HepG2 (cell line): ENCODE measurements around the gene DTYMK. TPM values are rescaled to one million over a fixed set of nuclear protein-coding genes. Genes with fewer than 3 reads are reported as not detected.

ENCODE experiments used
- ASH2L ChIP-seq: fragments of 300-600, 200-600 bp; sonication (generic); IDR thresholded peaks from 2 replicates; pipeline ENCODE4 v1.7.0; 2017; ENCODE audit warnings: low read depth, mild to moderate bottlenecking, moderate library complexity, mixed read lengths, low read length; ENCODE audit not compliant: insufficient read length
- REPIN1 ChIP-seq: sonication (generic); formaldehyde crosslinking; IDR thresholded peaks from 2 replicates; pipeline ENCODE4 v1.8.0; 2022; ENCODE audit warnings: missing genetic modification reagents, low read depth, mild to moderate bottlenecking, borderline replicate concordance
- RFX3 ChIP-seq: IDR thresholded peaks from 2 replicates; pipeline ENCODE4 v1.6.1; 2016; ENCODE audit warnings: missing biosample characterization, missing genetic modification reagents
- ZFX ChIP-seq: sonication (generic); formaldehyde crosslinking; IDR thresholded peaks from 2 replicates; pipeline ENCODE4 v1.4.0; 2020; ENCODE audit warnings: mild to moderate bottlenecking, low read depth, missing genetic modification reagents, moderate library complexity
- ZMYM4 ChIP-seq: sonication (generic); formaldehyde crosslinking; IDR thresholded peaks from 2 replicates; pipeline ENCODE4 v1.8.1; 2023; ENCODE audit warnings: mild to moderate bottlenecking, missing genetic modification reagents
- ZNF780A ChIP-seq: sonication (generic); formaldehyde crosslinking; IDR thresholded peaks from 2 replicates; pipeline ENCODE4 v1.8.0; 2022; ENCODE audit warnings: mild to moderate bottlenecking, missing genetic modification reagents, moderate library complexity
- ZNF792 ChIP-seq: IDR thresholded peaks from 2 replicates; pipeline ENCODE4 v1.6.1; 2016
- ZNF883 ChIP-seq: sonication (generic); formaldehyde crosslinking; IDR thresholded peaks from 2 replicates; pipeline ENCODE4 v1.5.1; 2020; ENCODE audit warnings: mild to moderate bottlenecking, missing genetic modification reagents; ENCODE audit errors: not compliant biosample characterization
- polyA plus RNA-seq, 8 experiments: library from polyadenylated mRNA; depleted of rRNA in 3 of 8; stranded (reverse) in 7 of 8; unstranded in 1 of 8; fragments of >200 nt; fragmentation: Illumina TruSeq in 4 of 8; extraction: Trizol in 4 of 8; gene quantifications; 2 replicates each; pipeline versions ENCODE4 v1.2.1 to v1.2.3, GENCODE V29; 2011 to 2016; ENCODE audit warnings: low read depth in 4 of 8, missing spikeins in 1 of 8, mixed read lengths in 1 of 8; ENCODE audit not compliant: insufficient read depth in 1 of 8
- total RNA-seq, 5 experiments: library from RNA; depleted of rRNA; stranded (reverse); fragments of >200 nt; fragmentation: Illumina TruSeq; extraction: Trizol; gene quantifications; 2 replicates each; pipeline ENCODE4 v1.2.3, GENCODE V29; 2016; ENCODE audit warnings: low read depth in 1 of 5
- TF ChIP-seq, protein P1 (sequence below): sonication (generic); formaldehyde crosslinking; IDR thresholded peaks from 2 replicates; pipeline ENCODE4 v1.4.0; 2020; ENCODE audit warnings: missing genetic modification reagents, borderline replicate concordance
- TF ChIP-seq, protein P2 (sequence below): sonication (generic); formaldehyde crosslinking; conservative IDR thresholded peaks from 2 replicates; pipeline ENCODE4 v1.8.0; 2022; ENCODE audit warnings: missing genetic modification reagents
- TF ChIP-seq, protein P3 (sequence below): sonication (generic); formaldehyde crosslinking; IDR thresholded peaks from 2 replicates; pipeline ENCODE4 v1.5.0; 2020; ENCODE audit warnings: mild to moderate bottlenecking, missing genetic modification reagents
- TF ChIP-seq, protein P4 (sequence below): sonication (generic); formaldehyde crosslinking; IDR thresholded peaks from 2 replicates; pipeline ENCODE4 v1.4.0; 2020; ENCODE audit warnings: mild to moderate bottlenecking, missing genetic modification reagents, borderline replicate concordance
- TF ChIP-seq, protein P5 (sequence below): sonication (generic); formaldehyde crosslinking; IDR thresholded peaks from 2 replicates; pipeline ENCODE4 v1.5.1; 2020; ENCODE audit warnings: missing genetic modification reagents, mild to moderate bottlenecking, borderline replicate concordance
- TF ChIP-seq, protein P6 (sequence below): sonication (generic); formaldehyde crosslinking; IDR thresholded peaks from 2 replicates; pipeline ENCODE4 v1.8.1; 2022; ENCODE audit warnings: mild to moderate bottlenecking, missing genetic modification reagents

DTYMK gene
- total and polyA plus RNA-seq, 2 of the 13 experiments (the other 11 are each of a cell fraction or from before 2014, with no cell fraction given), result 57.5 to 134 TPM

DNA sequence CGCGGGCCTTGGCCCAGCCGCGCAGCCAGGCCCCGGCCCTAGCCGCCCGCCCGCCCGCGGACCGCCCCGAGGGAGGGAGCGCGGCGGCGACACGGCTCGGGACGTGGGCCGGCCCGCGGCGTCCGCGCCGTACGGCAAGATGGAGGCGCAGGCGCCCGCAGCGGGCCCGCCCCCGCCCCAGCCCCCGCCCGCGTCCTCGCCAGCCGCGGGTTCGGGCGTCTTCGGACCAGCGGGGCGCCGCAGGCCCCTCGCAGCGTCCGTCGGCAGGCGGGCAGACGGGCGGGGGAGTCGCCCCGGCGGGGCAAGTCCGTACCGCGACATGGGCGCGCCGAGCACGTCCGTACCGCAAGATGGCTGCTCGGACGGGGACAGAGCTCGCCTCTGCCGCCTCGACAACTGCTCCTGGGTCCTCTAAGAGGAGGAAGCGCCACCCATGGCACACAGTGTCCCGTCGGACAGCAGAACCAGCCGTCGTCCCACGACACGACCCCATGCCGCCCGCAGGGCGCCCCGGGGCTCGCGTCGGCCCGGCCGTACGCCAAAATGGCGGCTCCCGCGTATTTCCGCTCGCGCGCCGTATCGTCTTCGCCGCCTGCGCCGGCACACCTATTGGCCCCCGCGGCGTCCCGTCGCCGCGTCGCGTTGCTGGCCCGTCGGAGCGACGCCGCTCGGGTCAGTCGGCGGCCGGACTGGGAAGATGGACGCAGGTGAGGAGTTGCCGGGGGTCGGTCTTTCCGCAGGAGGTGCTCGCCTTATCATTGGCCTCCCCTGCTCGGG, 49.4 kb downstream of the DTYMK start, which contains the start of the genes ATG4B and THAP4 (continued):
- TF ChIP-seq REPIN1 (CRISPR knock-in tag) (peak; percentile 95), ZNF883 (no peak), RFX3 (CRISPR knock-in tag) (no peak), ZNF780A (CRISPR knock-in tag) (0 out of 2 replicates have a peak, but pooled peaks have one; percentile 55), ZNF792 (CRISPR knock-in tag) (peak; percentile 55; the same call in 1 of the 2 replicates), ZMYM4 (CRISPR knock-in tag) (peak; percentile 68; the same call in 1 of the 2 replicates), ASH2L (peak; percentile 98), ZFX (CRISPR knock-in tag) (peak; percentile 89)
- TF ChIP-seq, protein P1, sequence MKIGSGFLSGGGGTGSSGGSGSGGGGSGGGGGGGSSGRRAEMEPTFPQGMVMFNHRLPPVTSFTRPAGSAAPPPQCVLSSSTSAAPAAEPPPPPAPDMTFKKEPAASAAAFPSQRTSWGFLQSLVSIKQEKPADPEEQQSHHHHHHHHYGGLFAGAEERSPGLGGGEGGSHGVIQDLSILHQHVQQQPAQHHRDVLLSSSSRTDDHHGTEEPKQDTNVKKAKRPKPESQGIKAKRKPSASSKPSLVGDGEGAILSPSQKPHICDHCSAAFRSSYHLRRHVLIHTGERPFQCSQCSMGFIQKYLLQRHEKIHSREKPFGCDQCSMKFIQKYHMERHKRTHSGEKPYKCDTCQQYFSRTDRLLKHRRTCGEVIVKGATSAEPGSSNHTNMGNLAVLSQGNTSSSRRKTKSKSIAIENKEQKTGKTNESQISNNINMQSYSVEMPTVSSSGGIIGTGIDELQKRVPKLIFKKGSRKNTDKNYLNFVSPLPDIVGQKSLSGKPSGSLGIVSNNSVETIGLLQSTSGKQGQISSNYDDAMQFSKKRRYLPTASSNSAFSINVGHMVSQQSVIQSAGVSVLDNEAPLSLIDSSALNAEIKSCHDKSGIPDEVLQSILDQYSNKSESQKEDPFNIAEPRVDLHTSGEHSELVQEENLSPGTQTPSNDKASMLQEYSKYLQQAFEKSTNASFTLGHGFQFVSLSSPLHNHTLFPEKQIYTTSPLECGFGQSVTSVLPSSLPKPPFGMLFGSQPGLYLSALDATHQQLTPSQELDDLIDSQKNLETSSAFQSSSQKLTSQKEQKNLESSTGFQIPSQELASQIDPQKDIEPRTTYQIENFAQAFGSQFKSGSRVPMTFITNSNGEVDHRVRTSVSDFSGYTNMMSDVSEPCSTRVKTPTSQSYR (CRISPR knock-in tag), result peak; percentile 70; the same call in 1 of the 2 replicates
- TF ChIP-seq, protein P2, sequence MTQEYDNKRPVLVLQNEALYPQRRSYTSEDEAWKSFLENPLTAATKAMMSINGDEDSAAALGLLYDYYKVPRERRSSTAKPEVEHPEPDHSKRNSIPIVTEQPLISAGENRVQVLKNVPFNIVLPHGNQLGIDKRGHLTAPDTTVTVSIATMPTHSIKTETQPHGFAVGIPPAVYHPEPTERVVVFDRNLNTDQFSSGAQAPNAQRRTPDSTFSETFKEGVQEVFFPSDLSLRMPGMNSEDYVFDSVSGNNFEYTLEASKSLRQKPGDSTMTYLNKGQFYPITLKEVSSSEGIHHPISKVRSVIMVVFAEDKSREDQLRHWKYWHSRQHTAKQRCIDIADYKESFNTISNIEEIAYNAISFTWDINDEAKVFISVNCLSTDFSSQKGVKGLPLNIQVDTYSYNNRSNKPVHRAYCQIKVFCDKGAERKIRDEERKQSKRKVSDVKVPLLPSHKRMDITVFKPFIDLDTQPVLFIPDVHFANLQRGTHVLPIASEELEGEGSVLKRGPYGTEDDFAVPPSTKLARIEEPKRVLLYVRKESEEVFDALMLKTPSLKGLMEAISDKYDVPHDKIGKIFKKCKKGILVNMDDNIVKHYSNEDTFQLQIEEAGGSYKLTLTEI (CRISPR knock-in tag), result no peak
- TF ChIP-seq, protein P3, sequence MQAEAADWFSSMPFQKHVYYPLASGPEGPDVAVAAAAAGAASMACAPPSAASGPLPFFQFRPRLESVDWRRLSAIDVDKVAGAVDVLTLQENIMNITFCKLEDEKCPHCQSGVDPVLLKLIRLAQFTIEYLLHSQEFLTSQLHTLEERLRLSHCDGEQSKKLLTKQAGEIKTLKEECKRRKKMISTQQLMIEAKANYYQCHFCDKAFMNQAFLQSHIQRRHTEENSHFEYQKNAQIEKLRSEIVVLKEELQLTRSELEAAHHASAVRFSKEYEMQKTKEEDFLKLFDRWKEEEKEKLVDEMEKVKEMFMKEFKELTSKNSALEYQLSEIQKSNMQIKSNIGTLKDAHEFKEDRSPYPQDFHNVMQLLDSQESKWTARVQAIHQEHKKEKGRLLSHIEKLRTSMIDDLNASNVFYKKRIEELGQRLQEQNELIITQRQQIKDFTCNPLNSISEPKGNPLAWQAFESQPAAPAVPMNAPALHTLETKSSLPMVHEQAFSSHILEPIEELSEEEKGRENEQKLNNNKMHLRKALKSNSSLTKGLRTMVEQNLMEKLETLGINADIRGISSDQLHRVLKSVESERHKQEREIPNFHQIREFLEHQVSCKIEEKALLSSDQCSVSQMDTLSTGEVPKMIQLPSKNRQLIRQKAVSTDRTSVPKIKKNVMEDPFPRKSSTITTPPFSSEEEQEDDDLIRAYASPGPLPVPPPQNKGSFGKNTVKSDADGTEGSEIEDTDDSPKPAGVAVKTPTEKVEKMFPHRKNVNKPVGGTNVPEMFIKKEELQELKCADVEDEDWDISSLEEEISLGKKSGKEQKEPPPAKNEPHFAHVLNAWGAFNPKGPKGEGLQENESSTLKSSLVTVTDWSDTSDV (CRISPR knock-in tag), result peak; percentile 81; the same call in 1 of the 2 replicates
- TF ChIP-seq, protein P4, sequence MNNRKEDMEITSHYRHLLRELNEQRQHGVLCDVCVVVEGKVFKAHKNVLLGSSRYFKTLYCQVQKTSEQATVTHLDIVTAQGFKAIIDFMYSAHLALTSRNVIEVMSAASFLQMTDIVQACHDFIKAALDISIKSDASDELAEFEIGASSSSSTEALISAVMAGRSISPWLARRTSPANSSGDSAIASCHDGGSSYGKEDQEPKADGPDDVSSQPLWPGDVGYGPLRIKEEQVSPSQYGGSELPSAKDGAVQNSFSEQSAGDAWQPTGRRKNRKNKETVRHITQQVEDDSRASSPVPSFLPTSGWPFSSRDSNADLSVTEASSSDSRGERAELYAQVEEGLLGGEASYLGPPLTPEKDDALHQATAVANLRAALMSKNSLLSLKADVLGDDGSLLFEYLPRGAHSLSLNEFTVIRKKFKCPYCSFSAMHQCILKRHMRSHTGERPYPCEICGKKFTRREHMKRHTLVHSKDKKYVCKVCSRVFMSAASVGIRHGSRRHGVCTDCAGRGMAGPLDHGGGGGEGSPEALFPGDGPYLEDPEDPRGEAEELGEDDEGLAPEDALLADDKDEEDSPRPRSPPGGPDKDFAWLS (CRISPR knock-in tag), result no peak
- TF ChIP-seq, protein P5, sequence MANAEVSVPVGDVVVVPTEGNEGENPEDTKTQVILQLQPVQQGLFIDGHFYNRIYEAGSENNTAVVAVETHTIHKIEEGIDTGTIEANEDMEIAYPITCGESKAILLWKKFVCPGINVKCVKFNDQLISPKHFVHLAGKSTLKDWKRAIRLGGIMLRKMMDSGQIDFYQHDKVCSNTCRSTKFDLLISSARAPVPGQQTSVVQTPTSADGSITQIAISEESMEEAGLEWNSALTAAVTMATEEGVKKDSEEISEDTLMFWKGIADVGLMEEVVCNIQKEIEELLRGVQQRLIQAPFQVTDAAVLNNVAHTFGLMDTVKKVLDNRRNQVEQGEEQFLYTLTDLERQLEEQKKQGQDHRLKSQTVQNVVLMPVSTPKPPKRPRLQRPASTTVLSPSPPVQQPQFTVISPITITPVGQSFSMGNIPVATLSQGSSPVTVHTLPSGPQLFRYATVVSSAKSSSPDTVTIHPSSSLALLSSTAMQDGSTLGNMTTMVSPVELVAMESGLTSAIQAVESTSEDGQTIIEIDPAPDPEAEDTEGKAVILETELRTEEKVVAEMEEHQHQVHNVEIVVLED (CRISPR knock-in tag), result peak; percentile 99
- TF ChIP-seq, protein P6, sequence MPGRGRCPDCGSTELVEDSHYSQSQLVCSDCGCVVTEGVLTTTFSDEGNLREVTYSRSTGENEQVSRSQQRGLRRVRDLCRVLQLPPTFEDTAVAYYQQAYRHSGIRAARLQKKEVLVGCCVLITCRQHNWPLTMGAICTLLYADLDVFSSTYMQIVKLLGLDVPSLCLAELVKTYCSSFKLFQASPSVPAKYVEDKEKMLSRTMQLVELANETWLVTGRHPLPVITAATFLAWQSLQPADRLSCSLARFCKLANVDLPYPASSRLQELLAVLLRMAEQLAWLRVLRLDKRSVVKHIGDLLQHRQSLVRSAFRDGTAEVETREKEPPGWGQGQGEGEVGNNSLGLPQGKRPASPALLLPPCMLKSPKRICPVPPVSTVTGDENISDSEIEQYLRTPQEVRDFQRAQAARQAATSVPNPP (CRISPR knock-in tag), result peak; percentile 50; the same call in 1 of the 2 replicates
